ENCODE data around the gene CERS4.

GRCh38 chr19:8208119-8208921, 850 bp upstream of the CERS4 start:
- TF ChIP-seq CTCF (IDR thresholded peaks at IDR 0.05; ENCODE audit: insufficient read depth, low read length, poor library complexity, severe bottlenecking) (no peak), EZH2phosphoT487 (conservative IDR thresholded peaks at IDR 0.05; ENCODE audit: low read length) (no peak)

Data from SU-DHL-6 (cell line).